ENCODE results near the gene ANKRD31.

Gene ANKRD31

DNA sequence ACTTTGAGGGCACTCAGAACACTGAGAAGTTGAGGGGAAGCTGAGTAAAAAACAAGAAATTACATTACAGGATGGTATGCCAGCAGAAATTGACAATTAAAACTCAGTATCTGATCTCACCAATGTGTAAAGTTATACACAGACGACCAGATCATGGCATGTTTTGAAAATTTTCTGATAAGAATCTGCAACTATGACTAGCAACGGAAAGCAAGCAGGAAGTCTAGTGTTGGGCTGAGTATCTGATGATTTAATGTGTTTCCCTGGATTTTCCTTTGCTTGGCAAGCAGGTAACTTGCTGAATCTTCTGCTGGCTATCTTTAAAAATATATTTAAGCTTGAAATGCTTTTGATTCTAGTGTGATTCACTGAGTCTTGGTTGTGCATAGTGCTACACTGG is 179.1 kb downstream of the ANKRD31 start:
- DNase-seq, result no peak

DNA sequence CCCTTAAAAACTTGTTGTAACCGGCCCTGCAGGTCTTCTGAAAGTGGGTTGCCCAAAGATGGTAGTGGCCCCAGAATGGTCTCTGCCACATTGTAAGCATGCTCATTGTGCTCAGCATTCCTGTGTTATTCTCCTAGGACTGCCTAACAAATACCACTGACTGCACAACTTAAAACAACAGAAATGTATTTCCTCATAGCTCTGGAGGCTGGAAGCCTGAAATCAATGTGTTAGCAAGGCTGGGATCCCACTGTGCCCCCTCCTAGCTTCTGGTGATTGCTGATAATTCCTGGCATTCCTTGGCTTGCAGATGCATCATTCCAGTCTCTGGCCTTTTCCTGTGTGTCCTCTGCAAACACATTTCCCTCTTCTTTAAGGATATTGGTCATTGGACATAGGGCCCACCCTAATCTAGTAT is 180.9 kb downstream of the ANKRD31 start:
- DNase-seq, result no peak

DNA sequence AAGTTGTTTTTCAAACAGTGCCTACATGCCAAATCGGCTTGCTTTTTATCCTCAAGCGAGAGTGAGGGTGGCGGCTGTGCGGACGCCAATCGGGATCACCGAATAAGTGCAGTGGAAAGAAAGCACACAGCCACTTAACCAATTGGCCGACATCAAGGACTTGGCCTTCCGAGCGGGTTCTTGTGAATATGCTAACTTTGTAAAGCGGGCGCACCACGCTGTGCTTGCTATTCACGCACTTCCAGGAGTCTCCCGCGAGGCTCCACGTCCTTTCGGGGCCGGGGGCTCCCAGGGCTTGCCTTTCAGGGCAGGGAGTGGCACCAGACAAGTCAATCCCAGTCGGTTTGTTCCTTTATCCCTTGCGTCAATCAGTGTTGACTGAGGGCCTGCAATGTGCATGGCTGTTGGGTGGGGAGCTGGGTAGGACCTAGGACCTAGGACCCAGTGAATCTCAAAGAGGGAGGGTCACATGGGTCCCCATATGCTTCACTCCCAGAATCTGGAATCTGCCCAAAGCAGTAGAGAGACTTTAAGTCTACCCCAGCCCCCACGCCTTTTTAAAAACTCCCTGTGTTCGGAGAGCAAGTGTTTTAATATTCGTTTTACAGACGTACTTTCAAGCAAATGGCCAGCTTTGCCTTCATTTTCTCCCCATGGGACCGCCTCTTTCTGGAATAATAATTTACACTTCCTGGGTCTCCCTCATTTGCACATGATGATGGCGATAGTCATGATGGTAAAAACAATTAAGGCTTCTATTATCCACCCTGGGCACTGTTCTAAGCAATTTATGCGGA is 182.3 kb downstream of the ANKRD31 start:
- no peak for DNase-seq

DNA sequence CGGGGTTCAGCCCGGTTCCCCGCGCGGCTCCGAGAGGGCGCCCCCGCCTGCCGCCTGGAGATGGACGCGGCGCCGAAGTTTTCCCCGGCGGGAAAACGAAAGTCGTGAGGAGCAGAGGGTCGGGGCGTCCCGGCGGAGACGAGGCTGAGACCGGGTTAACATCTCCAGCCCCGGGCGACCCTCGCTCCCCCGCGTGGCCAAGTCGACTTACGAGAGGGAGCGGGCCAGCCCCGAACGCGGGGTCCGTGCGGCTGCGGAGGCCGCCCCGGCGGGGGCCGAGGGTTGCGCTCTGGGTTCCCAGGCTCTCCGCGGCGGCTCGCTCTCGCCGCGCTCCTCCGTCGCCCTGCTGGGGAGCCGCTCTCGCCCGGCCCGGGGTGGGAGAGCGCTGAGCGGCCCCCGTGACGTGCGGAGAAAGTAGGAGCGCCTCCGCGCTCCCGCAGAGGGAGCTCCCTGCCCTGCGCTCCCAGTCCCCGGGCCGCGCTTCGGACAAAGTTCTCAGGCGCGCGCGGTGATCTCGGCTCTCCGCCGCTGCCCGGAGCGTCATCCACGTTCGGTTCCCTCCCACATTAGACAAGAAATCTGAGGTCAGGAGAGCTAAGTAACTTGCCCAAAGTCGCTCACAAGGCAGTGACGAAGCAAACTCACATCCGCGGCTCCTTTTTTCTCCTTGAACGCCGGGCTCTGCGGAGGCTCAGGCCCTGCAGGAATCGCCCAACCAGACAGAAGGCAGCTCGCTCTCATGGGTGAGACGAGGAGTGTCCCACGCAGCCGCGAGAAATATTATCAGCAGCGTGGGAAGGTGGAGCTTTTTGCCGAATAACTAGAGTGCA is 183.2 kb downstream of the ANKRD31 start:
- peak; percentile 34 for DNase-seq

DNA sequence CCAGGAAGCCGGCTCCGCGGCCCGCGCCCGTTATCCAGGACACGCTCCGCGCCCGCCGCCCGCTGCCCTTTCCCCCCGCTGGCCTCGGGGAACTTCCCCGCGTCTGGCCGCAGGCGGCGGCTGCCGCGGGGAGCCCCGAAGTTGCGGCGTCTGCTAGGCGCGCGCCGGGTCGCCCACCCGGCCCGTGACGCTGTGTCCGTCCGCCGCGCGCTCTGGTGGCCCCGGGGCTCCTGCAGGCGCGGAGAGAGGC is 183.7 kb downstream of the ANKRD31 start:
- DNase-seq, result no peak

DNA sequence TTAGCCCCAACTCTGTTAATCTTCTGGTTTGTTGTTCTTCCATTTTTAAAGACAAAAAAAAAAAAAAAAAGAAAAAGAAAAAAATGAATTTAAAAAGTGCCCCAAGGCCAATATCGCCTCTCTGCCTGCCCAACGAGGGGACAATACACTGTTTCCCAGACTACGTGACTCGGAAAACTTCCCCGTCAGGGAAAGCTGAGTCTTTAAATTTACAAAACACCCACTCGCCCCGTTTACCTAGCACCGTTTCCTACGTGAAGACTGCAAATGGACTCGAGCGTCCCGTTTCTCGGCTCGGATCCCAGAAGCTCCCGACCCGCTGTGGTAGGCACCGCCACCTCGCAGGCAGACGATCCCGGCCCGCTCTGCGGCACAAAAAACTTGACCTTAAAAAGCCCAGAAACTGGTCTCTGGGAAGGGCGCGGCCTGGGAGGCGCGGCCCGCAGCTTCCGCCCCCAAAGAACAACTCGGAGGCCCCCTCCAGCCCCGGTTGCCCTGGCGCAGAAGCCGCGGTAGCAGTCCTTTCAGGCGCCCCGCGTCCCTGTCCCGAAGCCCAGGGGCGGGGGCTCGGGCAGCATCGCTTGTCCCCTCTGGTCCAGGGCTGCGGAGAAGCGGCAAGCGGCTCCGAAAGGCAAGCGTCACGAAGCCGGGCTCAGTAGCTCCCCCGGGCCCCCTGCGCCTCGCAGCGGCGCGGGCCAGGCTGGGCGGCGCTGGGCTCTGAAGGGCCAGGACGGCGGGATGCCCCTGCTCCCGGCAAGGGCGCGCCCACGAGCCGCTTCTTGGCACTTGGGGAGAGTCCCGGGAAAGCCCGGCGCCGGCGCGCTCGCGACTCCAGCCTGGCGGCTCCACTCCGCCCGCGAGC is 184.3 kb downstream of the ANKRD31 start, which contains the start of gene GCNT4:
TSS of gene GCNT4 (minus strand) at position 367 of the 862 bp plus-strand sequence. CDS start 22,521 bp downstream, outside the sequence.
- DNase-seq, result no peak

DNA sequence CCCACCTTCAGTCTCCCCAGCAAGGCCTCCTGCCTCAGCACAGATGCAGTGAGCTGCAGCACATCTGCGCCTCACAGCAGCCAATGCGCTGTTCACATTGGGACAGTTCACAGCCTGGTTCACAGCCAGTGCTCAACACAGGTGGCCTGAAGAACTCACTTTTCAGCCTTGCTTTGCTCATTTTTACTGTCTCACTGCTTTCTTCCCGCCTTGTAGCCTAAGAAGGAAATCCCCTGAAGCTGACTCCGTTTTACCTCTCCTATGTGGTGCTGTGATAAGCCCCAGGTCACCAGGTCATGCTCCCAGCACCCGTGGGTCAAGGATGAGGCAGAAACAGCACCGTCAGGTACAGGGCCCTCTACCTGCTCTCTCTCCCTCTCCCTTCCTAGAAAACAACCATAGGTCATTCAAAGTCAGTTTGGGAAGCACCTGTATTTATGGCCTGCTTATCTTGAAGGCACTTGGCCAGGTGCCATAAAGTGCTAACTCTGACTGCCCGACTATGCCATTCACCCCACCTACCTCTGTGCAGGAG is 185.4 kb downstream of the ANKRD31 start:
- no peak for DNase-seq

DNA sequence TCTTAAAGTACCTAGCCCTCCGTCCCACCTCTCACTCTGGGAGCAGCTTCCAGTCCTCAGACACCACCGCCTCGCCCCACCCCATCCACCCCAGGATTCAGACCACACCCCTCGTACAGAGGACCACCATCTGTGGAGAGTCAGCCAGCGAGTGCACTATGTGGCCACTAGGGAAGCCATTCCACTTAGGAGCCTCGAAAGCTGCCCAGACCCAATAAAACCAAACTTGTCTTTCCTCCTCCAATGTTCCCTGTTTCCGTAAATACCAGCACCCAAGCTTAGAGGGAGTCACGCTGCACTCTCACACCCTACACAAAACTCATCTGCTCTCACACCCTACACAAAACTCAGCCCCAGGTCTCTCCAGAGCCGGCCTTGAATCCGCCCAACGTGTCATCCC is 186.3 kb downstream of the ANKRD31 start:
- no peak for DNase-seq

DNA sequence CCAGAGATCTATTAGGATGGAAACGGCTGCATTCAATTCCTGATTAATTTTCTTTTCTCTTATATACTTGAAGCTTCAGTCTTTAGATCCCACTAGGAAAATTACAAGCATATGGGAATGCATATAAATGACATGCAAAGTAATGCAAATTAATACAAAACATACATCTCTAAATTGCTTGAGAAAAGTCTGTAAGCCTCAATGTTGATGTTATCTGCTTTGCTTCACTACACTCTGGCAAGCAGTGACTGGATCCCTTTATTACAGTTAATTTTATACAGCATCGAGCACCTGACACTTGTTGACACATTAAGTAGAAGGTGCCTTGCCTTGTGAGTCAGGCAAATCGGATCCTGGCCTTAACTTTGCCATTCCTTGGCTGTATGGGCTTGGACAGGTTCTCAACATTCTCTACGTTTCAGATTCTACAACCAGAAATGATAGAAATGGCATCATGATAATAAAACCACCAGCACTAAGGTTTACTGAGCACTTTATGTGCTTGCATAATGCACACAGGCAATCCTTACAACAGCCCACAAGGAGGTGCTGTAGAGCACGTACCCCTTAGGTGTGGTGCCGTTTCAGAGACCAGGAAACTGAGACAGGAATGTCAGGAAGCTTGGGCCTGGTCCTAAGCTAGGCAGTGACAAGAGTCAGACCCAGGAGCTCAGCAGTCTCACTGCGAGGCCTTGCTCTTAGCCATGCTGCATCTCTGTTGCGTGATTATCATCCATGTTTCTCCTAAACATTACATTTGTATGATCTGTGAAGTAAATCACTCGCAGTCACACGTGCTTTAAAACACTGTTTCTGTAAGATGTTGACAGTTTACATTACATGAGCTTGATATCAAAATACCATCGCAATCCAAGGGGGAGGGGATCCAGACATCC is 187.0 kb downstream of the ANKRD31 start:
- DNase-seq, result no peak

DNA sequence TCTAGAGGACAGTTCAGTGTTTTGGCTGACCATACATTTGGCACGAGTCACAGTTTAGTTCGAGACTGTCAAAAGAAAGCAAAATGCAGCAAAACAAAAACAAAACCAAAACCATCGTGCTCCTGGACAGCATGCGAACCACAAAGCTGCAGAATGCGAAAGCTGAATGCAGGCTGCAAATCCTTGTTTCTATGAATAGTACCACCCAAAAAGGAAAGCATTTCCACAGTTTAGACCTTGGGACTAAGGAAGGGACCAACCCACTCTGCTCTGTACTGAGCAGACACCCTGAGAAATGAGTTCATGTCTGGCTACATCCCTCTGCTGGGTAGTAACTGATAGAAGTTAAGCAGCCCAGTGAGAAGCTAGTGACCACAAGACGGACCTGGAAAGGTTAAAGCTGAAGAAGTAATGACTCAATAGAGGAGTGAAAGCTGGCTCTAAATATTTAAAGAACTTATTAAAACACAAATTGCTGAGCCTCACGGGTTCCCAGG is 188.2 kb downstream of the ANKRD31 start:
- no peak for DNase-seq

DNA sequence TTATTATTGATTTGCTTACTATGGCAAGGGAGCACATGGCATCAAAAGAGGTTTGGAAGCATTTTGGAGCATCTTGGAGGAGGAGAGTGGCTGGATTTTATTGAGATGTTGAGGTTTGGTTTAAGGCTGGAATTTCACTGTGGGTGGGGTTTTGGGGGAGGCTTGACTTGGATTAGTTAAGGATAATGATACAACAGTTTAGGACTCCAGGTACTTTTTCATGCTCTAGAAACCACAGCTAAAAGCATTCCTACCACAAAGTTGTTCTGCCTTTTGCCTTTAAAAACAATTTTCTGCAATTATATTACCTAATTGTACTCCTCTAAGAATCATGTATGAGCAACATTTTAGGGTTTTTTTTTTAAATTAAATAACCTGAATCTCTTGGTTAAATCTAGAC is 189.3 kb downstream of the ANKRD31 start:
- no peak for DNase-seq

DNA sequence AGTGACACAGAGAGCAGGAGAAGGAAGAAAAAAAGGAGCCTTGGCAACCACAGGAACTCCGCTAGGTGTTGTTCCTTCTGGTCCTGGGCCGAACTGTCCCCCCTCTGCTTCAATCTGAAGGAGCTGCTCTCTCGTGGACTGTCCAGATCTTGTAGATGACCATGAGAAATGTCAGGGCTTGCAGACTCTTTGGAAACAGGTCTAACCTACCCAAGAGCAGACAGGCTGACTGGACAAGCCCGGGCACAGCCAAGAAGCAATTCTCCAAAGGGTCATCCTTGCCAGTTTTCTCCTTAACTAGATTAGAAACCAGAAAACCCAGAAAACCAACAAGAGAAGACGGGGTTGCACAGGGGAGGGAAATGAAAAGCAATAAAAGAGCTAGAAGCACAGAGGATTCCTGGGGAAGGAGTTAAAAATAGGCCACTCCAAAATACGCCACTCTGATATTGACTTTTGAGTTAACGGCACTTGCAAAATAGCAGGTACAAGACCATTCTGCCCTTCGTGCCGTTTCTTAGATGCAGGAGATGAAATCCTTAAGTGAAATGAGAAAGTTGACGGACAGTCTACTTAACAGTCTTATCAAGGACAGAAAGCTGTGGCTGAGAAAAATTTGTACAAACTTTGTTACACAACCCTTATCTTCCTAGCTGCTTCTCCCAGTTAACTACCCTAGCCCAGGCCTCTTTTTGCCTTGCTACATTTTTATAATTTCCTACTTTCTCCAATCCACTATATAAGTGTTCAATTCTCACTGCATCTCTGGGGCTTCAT is 190.1 kb downstream of the ANKRD31 start:
- no peak for DNase-seq

DNA sequence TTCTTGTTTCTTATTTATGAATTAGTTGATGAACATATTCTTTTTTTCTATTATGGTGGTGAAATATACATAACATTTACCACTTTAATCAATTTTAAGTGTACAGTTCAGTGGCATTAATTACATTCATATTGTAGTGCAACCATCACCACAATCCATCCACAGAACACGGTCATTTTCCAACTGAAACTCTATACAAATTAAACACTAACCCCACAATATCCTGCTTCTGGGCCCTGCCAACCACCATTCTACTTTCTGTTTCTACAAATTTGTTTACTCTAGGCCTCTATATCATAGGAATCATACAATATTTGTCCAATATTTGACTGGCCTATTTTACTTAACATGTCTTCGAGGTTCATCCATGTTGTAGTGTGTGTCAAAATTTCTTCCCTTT is 191.6 kb downstream of the ANKRD31 start:
- no peak for DNase-seq

DNA sequence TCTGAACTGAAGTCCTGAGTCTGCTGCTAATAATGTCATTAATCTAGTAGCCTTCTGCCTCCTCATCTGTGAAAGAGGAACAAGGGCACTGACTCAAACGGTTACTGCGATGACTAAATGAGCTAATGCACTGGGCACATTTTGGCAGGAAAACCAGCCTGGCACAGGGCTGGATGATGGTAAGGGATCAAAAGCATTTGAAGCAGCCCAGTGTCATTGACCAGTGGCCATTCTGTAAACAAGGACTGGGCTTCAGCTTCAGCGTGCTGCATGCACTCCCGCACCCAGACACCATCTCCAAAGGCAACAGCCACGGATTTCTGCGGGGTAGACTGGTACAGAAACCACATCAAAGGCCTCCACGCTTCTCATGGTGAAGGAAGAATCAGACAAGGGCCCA is 192.3 kb downstream of the ANKRD31 start:
- no peak for DNase-seq

DNA sequence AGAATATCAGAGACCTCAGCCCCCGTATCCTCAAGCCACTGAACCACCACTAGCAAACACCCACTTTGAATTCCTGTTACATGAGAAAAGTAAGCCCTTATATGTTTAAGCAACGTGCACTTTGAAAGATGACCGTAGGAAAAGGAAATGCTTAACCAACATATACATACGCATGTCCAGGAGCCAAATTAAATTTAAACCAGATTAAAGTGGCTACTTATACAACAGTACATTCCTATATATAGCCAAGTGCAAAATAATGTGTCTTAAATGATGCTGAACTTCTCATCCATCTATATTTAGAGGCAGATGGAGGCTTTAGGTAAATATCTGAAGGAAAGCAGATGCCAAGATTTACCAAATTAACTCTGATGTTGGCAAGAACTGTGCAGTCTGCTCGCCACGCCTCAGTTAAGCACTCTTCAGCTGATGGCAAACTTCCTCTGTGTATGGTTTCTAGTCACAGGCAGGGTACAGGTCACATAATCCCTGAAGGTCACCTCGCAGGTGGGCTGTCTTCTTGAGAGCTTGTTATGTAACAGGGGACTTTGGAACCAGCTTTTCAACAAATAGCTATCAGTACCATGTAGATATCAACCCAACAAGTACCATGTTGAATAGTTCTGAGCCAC is 192.9 kb downstream of the ANKRD31 start:
- no peak for DNase-seq

DNA sequence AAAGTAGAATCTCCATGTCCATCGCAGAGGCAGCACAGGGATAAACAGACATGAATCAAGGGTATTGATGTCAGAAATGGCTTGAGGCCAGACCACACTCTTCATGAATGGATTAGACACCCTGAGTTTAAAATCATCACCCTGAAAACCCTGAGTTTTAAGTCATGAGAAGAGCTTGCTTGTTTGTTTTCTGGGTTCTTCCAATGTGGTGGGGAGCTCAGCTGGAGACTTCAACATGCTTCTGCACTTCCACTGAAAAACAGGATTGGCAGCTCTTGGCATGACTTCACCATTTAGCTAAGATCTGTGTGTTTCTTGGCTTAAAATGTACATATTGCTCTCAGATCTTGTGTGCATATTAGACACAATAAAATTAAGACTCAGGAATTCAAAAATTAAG is 194.2 kb downstream of the ANKRD31 start:
- no peak for DNase-seq

DNA sequence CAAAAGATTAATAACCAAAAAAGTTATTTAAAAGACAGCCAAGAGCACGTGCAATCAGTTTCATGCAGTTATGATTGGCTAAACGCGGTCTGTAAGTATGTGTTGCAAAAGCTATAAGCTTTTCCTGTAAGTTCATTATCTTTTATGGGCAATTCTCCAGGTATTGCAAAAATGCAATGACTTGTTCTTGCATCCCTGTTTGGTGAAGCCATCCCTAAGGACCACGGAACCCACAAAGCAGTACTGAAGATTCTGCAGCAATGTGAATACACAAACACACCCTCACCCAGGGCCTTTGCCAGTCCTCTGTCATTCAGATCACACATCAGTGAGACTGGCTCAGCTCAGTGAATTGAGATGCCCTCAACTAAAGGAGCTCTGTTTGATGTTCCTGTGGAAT is 195.7 kb downstream of the ANKRD31 start:
- no peak for DNase-seq

DNA sequence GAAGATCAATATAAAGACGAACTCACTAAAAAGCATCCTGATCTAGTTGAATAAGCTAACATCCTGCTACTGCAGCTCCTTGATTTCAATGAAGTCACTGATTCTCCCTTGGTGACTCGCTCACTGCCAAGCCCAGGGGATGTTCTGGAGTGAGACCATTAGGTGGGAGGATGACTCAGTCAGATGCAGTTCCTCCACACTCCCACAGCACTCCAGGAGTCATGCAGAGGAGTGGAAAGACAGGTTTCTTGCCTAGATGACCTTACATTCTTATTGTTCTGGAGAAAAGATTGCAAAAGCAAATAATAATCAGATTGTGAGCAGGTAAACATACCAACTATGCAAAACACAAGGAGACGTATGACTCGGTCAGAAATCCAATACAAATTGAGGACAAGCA is 199.6 kb downstream of the ANKRD31 start:
- DNase-seq, result no peak

DNA sequence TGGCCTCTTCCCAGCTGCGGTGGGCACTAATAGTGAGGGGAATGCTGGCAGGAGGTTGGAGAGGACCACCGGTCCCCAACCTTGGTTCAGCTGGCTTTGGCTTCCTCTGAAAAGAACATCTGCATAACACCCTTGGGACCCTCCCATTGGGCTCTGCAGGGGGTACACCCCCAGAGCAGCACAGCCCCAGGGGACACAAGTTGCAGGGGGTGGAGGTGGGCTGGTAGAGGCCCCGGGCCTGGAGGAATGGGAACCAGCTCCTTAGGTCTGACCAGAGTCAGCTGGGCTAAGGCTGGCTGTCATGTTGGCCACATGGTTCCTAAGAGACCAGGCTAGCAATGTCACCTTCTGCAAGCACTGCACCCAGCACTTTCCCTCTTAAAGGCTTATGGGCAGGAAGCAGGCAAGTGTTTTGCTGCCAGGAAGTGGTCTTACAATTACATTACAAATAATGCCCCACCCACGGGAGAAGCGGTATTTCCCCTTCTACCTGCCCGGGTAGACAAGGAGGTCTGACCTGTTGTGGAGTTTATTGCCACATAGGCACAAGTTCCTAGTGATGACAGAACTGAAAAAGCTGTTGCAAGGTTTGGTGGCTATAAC is 202.4 kb downstream of the ANKRD31 start:
- no peak for DNase-seq

DNA sequence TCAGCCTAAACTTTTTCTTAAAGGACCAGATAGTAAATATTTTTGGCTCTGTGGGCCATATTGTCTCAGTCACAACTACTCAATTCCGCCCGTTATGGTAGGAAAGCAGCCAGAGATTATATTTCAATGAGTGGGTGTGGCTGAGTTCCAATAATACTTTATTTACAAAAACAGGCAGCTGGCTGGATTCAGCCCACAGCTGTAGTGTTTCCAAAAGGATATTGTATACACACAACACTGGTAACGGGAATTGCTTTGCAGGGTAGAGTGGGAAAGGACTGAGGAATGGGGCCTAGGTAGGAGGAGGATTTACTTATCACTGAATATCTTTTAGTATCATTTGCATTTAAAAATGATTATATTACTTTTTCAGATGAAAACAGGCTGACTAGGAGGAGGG is 205.3 kb downstream of the ANKRD31 start:
- DNase-seq, result peak; percentile 20
